Smooth muscle cell (in vitro differentiated cells): ENCODE results near the gene NDUFS6. TPM values are rescaled to one million over a fixed set of nuclear protein-coding genes. Genes with fewer than 3 reads are reported as not detected.

Source experiments
- DNase-seq: peaks from one replicate; lab custom pipeline; 2025; ENCODE audit not compliant: unreplicated experiment; lab: John Stamatoyannopoulos, UW
- H2AFZ ChIP-seq: fragments of 200-600 bp; sonication (generic); 2 replicates; pipeline ENCODE4 v1.6.0; 2016; ENCODE audit warnings: antibody characterized with exemption, low read depth, mild to moderate bottlenecking
- H3F3A ChIP-seq: fragments of 200-600 bp; sonication (generic); 2 replicates; pipeline ENCODE4 v1.6.0; 2017; ENCODE audit warnings: antibody characterized with exemption, low read depth
- H3K27ac ChIP-seq: fragments of 200-600 bp; sonication (generic); 2 replicates; pipeline ENCODE4 v1.5.1; 2016; ENCODE audit warnings: low read depth, mild to moderate bottlenecking
- H3K27me3 ChIP-seq: fragments of 200-600 bp; sonication (generic); 2 replicates; pipeline ENCODE4 v1.6.1; 2016; ENCODE audit warnings: low read depth, mild to moderate bottlenecking
- H3K36me3 ChIP-seq: fragments of 200-600 bp; sonication (generic); 2 replicates; pipeline ENCODE4 v1.5.1; 2016; ENCODE audit warnings: low read depth
- H3K4me1 ChIP-seq: fragments of 200-600 bp; sonication (generic); 2 replicates; pipeline ENCODE4 v1.5.1; 2016; ENCODE audit warnings: low read depth
- H3K4me2 ChIP-seq: fragments of 200-600 bp; sonication (generic); 2 replicates; pipeline ENCODE4 v1.6.0; 2016; ENCODE audit warnings: mild to moderate bottlenecking
- H3K4me3 ChIP-seq: fragments of 200-600 bp; sonication (generic); 2 replicates; pipeline ENCODE4 v1.5.1; 2016; ENCODE audit warnings: mild to moderate bottlenecking
- H3K79me2 ChIP-seq: fragments of 200-600 bp; sonication (generic); 2 replicates; pipeline ENCODE4 v1.6.0; 2016; ENCODE audit warnings: low read depth, mild to moderate bottlenecking
- H3K9ac ChIP-seq: fragments of 200-600 bp; sonication (generic); 2 replicates; pipeline ENCODE4 v1.6.0; 2016; ENCODE audit warnings: low read depth
- H3K9me3 ChIP-seq: fragments of 200-600 bp; sonication (generic); replicated peaks from 2 replicates; pipeline ENCODE4 v1.5.1; 2016; ENCODE audit warnings: low read depth
- H4K20me1 ChIP-seq: fragments of 200-600 bp; sonication (generic); 2 replicates; pipeline ENCODE4 v1.6.0; 2016; ENCODE audit warnings: low read depth
- WGBS: methylation state at CpG from one replicate; pipeline ENCODE4 v1.1.7; 2016; ENCODE audit warnings: low lambda C conversion rate; 5-methylcytosine and 5-hydroxymethylcytosine counted together
- polyA plus RNA-seq: library from polyadenylated mRNA; unstranded; fragments of >200 nt; fragmentation: Nextera tagmentation; extraction: Ambion mirVana; gene quantifications from 2 replicates; pipeline ENCODE4 v1.2.1, GENCODE V29; 2016
- total RNA-seq: library from RNA; depleted of rRNA; stranded (reverse); fragments of >200 nt; gene quantifications from 2 replicates; pipeline ENCODE4 v1.2.3, GENCODE V29; 2014
- TF ChIP-seq, protein P1 (sequence below): fragments of 200-600 bp; sonication (generic); IDR thresholded peaks from 2 replicates; pipeline ENCODE4 v1.5.1; 2017; ENCODE audit warnings: borderline replicate concordance, mild to moderate bottlenecking, antibody characterized with exemption; ENCODE audit not compliant: insufficient read depth, poor library complexity, severe bottlenecking

The NDUFS6 gene
- total and polyA plus RNA-seq, 2 experiments from 2014 or later: 50.8 to 146 TPM

DNA sequence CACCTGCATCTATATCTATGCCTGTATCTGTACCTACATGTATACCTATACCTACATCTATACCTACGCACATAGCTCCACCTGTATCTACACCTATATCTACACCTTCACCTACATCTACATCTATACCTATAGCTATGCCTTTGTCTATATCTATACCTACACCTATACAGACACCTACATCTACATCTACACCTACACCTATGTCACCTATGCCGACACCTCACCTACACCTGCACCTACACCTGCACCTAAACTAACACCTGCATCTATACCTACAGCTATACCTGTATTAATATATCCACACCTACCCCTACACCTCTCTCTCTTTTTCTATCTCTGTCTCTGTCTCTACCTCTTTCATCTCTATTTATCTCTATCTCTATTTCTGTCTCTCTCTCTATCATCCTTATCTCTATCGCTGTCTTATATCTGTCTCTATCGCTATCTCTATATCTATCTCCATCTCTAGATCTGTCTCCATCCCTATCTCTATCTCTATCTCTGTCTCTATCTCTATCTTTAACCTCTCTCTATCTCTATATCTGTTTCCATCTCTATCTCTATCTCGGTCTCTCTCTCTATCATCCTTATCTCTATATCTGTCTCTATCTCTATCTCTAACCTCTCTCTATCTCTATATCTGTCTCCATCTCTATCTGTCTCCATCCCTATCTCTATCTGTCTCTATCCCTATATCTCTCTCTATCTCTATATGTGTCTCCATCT, 43.7 kb downstream of the NDUFS6 start:
- H2AFZ ChIP-seq: no peak overlapping the region
- TF ChIP-seq, protein P1, sequence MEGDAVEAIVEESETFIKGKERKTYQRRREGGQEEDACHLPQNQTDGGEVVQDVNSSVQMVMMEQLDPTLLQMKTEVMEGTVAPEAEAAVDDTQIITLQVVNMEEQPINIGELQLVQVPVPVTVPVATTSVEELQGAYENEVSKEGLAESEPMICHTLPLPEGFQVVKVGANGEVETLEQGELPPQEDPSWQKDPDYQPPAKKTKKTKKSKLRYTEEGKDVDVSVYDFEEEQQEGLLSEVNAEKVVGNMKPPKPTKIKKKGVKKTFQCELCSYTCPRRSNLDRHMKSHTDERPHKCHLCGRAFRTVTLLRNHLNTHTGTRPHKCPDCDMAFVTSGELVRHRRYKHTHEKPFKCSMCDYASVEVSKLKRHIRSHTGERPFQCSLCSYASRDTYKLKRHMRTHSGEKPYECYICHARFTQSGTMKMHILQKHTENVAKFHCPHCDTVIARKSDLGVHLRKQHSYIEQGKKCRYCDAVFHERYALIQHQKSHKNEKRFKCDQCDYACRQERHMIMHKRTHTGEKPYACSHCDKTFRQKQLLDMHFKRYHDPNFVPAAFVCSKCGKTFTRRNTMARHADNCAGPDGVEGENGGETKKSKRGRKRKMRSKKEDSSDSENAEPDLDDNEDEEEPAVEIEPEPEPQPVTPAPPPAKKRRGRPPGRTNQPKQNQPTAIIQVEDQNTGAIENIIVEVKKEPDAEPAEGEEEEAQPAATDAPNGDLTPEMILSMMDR: no peak
- no peak overlapping the region for H3K9ac ChIP-seq
- no peaks in the 10 kb centered on the region for H4K20me1 ChIP-seq
- H3K27me3 ChIP-seq: peaks cover 28% of the 10 kb centered on the region
- H3K27ac ChIP-seq: no peak overlapping the region
- no peaks in the 10 kb centered on the region for H3K36me3 ChIP-seq
- no peaks in the 10 kb centered on the region for H3K79me2 ChIP-seq
- H3K4me1 ChIP-seq: peaks cover 6% of the 10 kb centered on the region
- no peak overlapping the region for H3K4me2 ChIP-seq
- no peaks in the 10 kb centered on the region for H3K9me3 ChIP-seq
- no peak for DNase-seq
- 98% methylated on average over 5 of the region's 5 CpGs for WGBS
- H3K4me3 ChIP-seq: no peak overlapping the region
- no peaks in the 10 kb centered on the region for H3F3A ChIP-seq

DNA sequence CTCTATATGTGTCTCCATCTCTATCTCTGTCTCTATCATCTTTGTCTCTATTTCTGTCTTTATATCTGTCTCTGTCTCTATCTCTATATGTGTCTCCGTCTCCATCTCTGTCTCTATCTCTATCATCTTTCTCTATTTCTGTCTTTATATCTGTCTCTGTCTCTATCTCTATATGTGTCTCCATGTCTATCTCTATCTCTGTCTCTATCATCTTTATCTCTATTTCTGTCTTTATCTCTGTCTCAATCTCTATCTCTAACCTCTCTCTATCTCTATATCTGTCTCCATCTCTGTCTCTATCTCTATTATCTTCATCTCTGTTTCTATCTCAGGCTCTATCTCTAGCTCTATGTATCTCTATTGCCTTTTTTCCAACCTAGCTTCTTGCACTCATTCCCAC, 44.5 kb downstream of the NDUFS6 start:
- Histone ChIP-seq H3K36me3 (no peaks in the 10 kb centered on the region), H3F3A (no peaks in the 10 kb centered on the region), H3K27ac (no peak overlapping the region), H3K27me3 (peaks cover 35% of the 10 kb centered on the region), H3K4me3 (no peak overlapping the region), H3K9ac (no peak overlapping the region), H3K4me1 (peaks cover 7% of the 10 kb centered on the region), H3K79me2 (no peaks in the 10 kb centered on the region), H4K20me1 (no peaks in the 10 kb centered on the region), H3K9me3 (no peaks in the 10 kb centered on the region), H2AFZ (no peak overlapping the region), H3K4me2 (no peak overlapping the region)
- TF ChIP-seq, protein P1: no peak
- no peak for DNase-seq
- WGBS: 100% methylated on average over 1 of the region's 1 CpG

DNA sequence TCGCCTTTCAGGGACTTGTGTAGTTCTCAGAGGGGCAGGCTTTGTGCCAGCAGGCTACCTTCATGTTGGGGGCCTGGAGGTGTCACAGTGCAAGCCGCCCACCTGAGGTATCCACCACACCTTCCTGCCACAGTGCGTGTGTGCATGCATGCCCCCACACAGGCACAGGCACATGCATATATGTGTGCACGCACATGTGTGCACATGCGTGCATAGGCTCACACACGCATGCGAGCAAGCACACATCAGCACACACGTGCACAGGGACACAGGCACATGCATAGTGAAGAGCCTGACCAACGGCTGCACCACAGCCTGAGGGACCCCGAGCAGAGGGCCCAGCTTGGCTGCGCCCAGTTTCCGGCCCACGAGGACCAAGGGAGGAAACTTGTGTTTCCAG, 45.4 kb downstream of the NDUFS6 start:
- Histone ChIP-seq H3K27me3 (peaks cover 44% of the 10 kb centered on the region), H3K9me3 (no peaks in the 10 kb centered on the region), H3F3A (no peaks in the 10 kb centered on the region), H4K20me1 (no peaks in the 10 kb centered on the region), H3K4me3 (no peak overlapping the region), H3K27ac (no peak overlapping the region), H3K4me1 (peaks cover 10% of the 10 kb centered on the region), H2AFZ (no peak overlapping the region), H3K4me2 (no peak overlapping the region), H3K79me2 (no peaks in the 10 kb centered on the region), H3K36me3 (no peaks in the 10 kb centered on the region), H3K9ac (no peak overlapping the region)
- no peak for DNase-seq
- TF ChIP-seq, protein P1: no peak
- WGBS: 95% methylated on average over 13 of the region's 13 CpGs

DNA sequence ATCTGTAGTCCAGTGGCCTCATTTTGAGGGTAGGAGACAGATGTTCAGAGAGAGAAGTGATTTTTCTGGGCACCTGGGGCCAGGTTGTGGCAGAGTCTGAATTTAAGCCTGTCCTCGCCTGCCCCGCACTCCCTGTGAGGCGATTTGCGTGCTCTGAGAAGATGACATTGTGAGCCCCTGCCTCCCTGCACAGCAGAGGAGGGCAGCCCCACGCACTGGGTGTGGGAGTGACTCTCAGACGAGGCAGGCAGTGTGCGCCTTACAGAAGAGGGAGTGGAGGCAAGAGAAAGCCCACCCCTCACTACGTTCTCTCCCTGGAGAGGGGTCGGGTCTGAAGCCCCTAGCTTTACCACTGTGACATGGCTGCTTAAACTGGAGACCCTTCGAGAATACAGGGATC, 45.8 kb downstream of the NDUFS6 start:
- no peak overlapping the region for H3K27ac ChIP-seq
- TF ChIP-seq, protein P1: no peak
- H3K27me3 ChIP-seq: peaks cover 49% of the 10 kb centered on the region
- 85% methylated on average over 10 of the region's 10 CpGs for WGBS
- H3K4me1 ChIP-seq: peaks cover 12% of the 10 kb centered on the region
- no peak overlapping the region for H2AFZ ChIP-seq
- no peaks in the 10 kb centered on the region for H3K79me2 ChIP-seq
- no peak overlapping the region for H3K9ac ChIP-seq
- no peaks in the 10 kb centered on the region for H3K36me3 ChIP-seq
- DNase-seq: no peak
- H3K9me3 ChIP-seq: no peaks in the 10 kb centered on the region
- H3K4me2 ChIP-seq: no peak overlapping the region
- no peaks in the 10 kb centered on the region for H4K20me1 ChIP-seq
- no peaks in the 10 kb centered on the region for H3F3A ChIP-seq
- H3K4me3 ChIP-seq: no peak overlapping the region
